A549 treated with ZK216348 at 1 μM for 4 hours (cell line): ENCODE measurements around the gene CBY1. TPM values are rescaled to one million over a fixed set of nuclear protein-coding genes. Genes with fewer than 3 reads are reported as not detected.

ENCODE experiments used
- total RNA-seq: library from RNA; stranded (reverse); fragments of 200-300 nt; extraction: Qiagen RNA extraction; gene quantifications from 5 replicates; pipeline ENCODE4 v1.2.3, GENCODE V29; 2022; ENCODE audit warnings: low read depth

Gene CBY1
- total RNA-seq, result 13.4 to 16.4 TPM (median 15.6 TPM) in 5 replicates

GRCh38 chr22:38656256-38657044, at the start of gene CBY1, which contains the start of gene FAM227A:
CBY1 (plus strand) TSS chr22:38656638; CDS start chr22:38668055, 11,417 bp downstream.
FAM227A (minus strand) TSS chr22:38656392; CDS start chr22:38650168, 6,224 bp downstream.

DNA sequence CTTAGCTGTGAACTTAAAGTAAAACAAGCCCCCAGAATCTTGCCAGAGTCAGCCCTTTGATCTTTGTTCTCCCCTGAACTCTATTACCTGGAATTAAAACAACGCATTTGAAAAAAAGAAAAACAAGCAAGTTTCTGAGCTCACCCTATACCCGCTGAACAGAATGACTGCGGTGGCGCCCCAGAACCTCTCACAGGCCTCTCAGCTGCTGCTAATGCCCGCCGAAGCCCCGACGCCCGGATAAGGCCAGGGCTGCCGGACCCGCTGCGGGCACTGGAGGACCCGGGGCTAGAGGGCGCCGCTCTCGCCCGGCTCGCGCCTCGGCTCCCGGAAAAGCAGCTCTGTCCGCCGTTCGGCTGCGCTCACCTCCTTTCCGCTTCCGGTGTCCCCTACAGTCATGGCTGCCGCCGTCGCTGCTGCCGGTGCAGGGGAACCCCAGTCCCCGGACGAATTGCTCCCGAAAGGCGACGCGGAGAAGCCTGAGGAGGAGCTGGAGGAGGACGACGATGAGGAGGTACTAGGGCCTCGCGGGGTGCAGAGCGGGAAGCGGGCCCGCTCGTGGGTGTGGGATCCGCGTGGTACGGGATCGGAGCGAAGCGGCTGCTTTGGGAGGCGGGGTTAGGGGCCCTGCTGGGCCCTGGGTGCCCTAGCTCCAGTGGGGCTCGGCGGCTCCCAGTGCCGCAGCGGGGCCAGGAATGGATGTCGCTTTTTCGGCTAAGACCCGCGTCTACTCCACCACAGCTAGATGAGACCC, 25.3 kb downstream of the CBY1 start, which contains the start of gene TOMM22:
TOMM22 (plus strand) TSS at position 376 of the 754 bp plus-strand sequence; CDS start at position 398, 22 bp downstream.

DNA sequence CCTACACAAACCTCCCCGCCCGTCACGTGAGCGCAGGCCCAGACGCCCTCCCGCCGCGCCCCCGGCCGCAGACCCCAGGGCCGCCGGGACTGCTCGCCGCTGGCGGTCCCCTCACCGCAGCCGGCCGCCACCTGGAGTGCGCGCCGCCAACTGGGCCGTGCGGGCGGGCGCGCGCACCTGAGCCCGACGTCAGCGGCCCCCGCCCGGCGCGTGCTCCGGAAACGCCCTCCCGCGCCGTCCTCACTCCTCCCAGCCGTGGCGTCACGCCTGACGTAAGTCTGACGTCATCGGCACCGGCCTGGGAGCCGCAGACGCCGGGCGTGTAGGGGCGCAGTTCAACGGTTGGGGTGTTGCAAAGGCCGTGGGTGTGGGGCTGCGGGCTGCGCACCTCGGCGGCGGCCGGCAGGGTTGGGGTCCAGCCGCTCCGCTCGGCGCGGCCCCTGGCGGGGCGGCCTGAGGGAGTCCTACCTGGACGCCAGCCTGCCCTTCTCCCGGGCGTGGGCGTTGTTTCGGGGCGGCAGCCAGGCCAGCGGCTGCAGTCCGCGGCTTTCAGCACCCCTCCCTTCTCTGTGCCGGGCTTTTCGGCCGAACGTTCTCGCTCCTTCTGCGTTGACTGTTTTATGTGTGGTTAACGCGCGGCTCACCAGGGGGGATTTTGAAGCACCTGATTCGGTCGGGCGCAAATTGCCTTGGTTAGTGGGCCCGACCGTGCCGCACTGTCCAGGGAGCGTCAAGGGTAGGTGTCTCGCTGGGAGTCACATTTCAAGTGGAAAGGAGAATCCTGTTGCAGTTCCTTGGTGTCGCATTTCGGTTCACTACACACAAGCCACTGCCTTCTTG, 44.6 kb downstream of the CBY1 start, which contains the start of gene JOSD1:
JOSD1 (minus strand) TSS at position 155 of the 840 bp plus-strand sequence. CDS start 956 bp downstream, outside the sequence.

GRCh38 chr22:38705235-38706100, 49.0 kb downstream of the CBY1 start, which contains the start of gene GTPBP1:
GTPBP1 (plus strand) TSS chr22:38705944; CDS start chr22:38705956, 12 bp downstream.

Other genes with a start within 250 kb of the CBY1 start
- gene KCNJ4, start 201.4 kb upstream of the CBY1 start, total RNA-seq, result 0.11 to 0.24 TPM (median 0.19 TPM) in 5 replicates
- gene KDELR3, start 188.5 kb upstream of the CBY1 start, total RNA-seq, result 15.5 to 23.2 TPM (median 18.7 TPM) in 5 replicates
- 86.7 to 106 TPM (median 94.2 TPM) in 5 replicates for gene DDX17, start 150.3 kb upstream of the CBY1 start, total RNA-seq
- 2.4 to 5.4 TPM (median 3.3 TPM) in 5 replicates for gene DMC1, start 86.5 kb upstream of the CBY1 start, total RNA-seq
- gene FAM227A, start 246 bp upstream of the CBY1 start, total RNA-seq, result 0.68 to 1.1 TPM (median 0.95 TPM) in 5 replicates
- 70.3 to 83.6 TPM (median 73.2 TPM) in 5 replicates for gene TOMM22, start 25.3 kb downstream of the CBY1 start, total RNA-seq
- gene JOSD1, start 44.3 kb downstream of the CBY1 start, total RNA-seq, result 27.4 to 34.4 TPM (median 32.0 TPM) in 5 replicates
- gene GTPBP1, start 49.3 kb downstream of the CBY1 start, total RNA-seq, result 5.4 to 11.2 TPM (median 10.0 TPM) in 5 replicates
- gene SUN2, start 99.4 kb downstream of the CBY1 start, total RNA-seq, result 17.8 to 40.7 TPM (median 36.7 TPM) in 5 replicates
- gene DNAL4, start 137.5 kb downstream of the CBY1 start, total RNA-seq, result 7.4 to 11.9 TPM (median 11.4 TPM) in 5 replicates
- gene NPTXR, start 187.4 kb downstream of the CBY1 start, total RNA-seq, result 8.3 to 15.1 TPM (median 11.2 TPM) in 5 replicates
- gene CBX6, start 215.6 kb downstream of the CBY1 start, total RNA-seq, result 20.3 to 34.4 TPM (median 30.8 TPM) in 5 replicates